ENCODE measurements around the gene TRAIP.
"Not testable (repeated sequence)": the region's sequence is repeated elsewhere in the genome, so short reads cannot be mapped to it uniquely, and the experiment has no call there.

The TRAIP gene

DNA sequence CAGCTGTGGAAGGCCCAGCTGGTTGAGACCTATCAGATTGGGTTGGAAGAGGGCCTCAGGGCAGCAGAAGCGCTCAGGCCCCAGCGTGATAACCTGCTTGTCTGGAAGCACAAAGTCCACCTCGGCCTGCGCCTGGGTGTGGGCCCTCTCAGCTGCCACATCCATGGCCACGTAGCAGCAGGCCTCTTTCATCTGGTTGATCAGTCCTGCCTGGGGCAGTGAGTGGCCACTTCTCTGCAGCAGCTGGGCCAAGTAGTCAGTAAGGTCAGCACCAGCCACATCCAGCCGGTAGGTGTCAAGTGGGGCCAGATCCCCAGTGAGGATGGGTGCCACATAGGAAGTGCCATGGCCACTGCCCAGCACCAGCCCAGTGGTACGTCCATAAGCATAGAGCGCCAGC lies 17.3 kb upstream of the TRAIP start:
- no peak for DNase-seq

GRCh38 chr3:49872801-49873281 lies 16.5 kb upstream of the TRAIP start:
- DNase-seq = no peak

- DNase-seq = no peak
These were observed 15.3 kb upstream of the TRAIP start for GRCh38 chr3:49871531-49872153.

DNA sequence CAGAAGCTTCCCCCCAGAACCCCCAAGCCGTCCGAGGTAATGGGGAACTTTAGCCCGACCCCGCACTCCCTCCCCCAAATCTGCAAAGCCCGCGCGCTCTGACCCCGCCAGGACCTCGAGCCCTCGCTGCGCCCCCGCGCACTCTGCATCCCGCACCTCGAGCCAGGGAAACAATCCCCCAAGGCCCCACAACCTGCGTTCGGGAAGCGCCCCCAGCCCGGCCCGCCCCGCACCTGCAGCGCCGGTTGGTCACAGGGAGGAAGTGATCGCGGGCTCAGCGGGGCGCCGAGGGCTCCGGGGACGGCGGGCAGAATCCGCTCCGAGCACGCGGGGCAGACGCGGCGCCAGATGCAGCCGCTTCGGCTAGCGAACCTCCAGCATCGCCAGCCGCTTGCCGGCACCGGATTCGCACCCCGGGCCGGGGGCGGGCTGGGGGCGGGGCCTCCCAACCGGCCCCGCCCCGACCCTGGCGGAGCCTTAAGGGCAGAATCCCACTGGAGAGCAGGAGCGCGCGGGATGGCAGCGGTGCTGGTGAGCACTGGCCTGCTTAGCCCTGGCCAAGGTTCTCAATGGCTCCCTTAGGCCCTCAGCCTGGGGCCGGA lies 13.3 kb upstream of the TRAIP start, which contains the start of gene CAMKV:
CAMKV (minus strand) TSS at position 382 of the 602 bp plus-strand sequence. CDS start 7,518 bp downstream, outside the sequence.
- no peak for DNase-seq

DNA sequence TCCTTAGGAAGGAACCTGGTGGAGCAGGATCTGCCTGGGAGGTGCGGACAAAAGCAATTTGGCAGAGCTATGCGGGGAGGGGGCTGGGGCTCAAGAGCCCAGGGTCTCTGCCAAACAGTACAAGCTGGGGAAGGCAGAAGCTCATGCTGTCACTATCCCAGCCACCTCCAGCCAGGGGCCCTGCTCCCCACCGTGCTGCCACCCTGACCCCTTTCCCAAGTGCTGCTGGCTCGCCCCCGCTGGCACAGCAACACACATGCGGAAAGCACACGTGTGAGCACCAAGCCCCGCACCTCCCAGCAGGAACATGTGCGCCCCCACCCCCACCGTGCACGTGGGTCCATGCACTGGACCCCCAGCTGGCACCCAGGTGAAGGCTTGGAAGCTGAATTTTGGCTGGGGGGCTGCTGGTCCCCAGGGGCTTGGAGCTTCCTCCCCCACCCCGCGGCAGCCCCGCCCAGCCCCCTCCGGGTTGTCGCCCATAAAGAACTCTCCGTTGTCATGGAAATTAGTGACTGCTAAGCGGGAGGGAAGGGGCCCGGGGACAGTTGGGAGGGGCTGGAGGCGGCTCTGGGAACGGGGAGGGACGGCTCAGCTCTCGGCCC lies 12.6 kb upstream of the TRAIP start:
- DNase-seq = no peak

DNA sequence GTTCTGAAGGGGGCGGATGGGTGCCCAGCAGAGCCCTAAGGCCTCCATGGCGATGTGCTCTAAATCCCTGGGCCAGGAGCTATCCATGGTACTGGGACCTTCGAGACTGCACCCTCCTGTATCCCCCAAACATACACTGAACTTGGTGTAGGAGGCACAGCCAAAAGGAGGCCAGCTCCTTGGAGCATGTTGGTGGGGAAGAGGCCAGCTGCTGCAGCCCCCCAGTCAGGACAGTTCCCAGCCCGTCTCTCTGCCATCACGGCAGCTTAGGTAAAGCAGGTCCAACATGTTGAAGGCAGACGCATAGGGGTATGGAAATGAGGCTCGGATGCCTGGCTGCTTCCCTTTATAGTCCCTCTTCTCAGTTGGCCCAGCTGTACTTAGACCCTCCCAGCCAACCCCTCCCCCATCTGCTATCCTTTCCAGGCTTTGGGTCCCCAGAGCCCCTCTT lies 11.5 kb upstream of the TRAIP start:
- DNase-seq = no peak

DNA sequence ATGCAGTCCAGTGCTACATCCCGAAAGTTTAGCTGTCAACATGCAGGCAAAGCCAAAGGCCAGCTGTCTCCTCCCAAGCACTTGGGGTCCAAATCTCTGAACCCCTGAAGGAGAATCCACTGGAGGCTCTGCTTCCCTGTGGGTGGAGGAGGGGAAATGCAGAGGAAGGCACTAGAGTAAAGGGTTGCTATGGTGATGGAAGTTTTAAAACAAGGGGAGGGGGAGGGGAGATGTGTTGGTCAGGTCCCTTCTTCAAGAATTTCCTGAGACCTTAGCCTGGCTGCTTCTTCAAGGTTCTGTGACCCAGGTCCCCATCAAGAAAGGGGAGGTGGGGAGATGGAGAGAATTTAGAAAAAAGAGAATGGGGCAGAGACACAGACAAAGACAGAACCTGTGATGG lies 11.0 kb upstream of the TRAIP start:
- DNase-seq = no peak

GRCh38 chr3:49865198-49865784 lies 8.9 kb upstream of the TRAIP start:
- no peak for DNase-seq

DNA sequence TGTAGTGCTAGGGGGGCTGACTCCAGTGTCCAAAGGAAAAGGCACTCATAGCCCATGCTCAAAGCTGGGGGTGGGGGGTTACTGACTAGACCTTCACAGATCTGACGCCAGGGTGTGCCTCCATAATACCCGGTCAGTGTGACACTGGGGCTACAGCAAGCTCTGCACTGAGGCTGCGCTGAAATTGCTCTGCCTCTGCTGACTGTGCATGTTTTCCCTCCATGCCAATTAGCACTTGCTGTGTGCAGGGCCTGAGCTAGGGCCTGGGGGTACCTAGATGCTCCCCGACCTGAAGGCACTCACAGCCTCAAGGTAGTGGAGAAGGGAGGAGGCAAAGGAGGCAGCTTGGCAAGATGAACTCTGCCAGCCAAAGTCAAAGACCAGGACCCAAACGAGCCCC lies 8.1 kb upstream of the TRAIP start:
- no peak for DNase-seq

DNA sequence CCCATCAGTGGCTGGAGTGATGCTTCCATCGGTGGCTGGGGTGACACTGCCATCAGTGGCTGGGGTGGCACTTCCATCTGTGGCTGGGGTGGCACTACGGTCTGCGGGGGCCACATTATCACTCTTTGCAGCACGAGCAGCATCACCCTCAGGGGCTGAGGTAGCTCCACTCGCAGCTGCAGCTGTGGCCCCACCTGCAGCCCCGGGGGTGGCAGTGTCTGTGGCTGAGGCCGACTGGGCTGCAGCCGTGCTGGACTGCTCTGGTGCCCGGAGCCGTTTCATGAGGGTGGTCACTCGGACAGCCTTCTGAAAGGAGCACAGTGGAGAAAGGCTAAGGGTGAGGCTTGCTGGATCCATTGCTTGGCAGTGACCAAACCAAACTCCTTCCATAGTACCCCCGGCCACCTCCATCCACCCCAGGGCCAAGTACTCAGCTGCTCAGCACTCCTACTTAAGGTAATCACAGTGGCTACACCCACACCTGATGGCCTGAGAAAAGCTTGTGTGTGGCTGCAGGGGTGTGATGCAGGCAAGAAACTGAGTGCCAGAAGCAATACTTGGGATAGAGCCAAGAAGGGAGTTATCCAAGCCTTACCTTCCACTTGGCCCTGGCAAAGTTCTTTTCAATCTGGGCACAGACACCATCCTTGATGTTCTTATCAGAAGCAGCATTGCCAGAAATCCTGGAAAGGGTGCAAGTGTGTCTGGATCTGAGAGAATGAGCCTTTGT lies 3.4 kb upstream of the TRAIP start:
- DNase-seq = no peak

- DNase-seq = no peak
These were observed 702 bp downstream of the TRAIP start for GRCh38 chr3:49855662-49856061.

GRCh38 chr3:49845694-49846093 lies 10.7 kb downstream of the TRAIP start:
- no peak for DNase-seq

DNA sequence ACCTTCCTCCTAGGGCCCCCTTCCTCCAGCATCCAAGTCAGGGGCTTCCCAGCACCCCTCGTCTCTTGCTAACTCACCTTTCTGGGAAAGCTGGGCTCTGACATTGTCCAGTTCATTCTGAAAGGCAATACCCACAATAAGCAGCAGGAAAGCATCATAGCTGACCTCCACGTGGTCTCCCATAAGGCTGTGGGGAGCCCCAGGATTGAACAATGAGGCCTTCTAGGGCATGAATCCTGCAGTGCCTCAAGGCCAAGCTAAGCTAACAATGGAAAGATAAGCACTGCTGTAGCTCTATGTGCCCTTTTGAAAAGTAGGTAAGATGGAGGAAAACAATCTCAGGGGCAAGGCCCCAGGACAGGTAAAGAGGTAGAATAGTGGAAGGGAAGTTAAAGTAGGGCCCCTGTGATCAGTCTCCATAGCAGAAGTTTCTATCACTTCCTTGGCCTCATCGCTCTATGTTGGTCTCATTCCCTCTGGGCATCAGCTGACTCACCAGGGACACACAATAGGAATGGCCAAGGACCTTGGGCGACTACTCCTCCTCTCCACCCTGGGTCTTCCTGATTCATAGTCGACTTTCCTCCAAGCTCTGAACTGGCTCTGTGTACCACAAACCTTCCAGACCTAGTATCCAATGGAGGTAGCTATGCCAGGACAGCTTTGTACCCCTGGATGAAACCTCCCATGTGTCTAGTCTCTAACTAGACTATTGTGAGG lies 11.7 kb downstream of the TRAIP start:
- DNase-seq = no peak

GRCh38 chr3:49842843-49843517 lies 13.4 kb downstream of the TRAIP start:
- DNase-seq = no peak

DNA sequence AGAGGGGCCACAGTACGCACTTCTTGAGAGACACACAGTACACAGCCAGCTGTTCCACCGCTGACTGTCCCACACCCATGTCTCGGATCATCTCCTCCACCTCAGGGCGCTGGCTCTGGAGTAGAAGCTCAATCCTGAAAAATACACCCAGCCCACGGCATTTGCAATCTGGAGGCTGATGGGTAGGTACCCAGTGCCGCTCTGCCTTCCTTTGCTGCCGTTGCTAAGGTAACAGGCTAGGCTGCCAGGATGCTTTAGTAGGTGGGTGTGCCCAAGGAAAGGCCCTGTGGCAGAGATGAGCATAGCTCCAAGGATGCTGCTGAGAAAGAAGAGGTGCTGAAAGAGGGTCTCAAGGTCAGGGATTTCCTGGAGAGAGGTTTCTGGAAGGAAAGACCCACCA lies 14.6 kb downstream of the TRAIP start:
- DNase-seq = no peak

DNA sequence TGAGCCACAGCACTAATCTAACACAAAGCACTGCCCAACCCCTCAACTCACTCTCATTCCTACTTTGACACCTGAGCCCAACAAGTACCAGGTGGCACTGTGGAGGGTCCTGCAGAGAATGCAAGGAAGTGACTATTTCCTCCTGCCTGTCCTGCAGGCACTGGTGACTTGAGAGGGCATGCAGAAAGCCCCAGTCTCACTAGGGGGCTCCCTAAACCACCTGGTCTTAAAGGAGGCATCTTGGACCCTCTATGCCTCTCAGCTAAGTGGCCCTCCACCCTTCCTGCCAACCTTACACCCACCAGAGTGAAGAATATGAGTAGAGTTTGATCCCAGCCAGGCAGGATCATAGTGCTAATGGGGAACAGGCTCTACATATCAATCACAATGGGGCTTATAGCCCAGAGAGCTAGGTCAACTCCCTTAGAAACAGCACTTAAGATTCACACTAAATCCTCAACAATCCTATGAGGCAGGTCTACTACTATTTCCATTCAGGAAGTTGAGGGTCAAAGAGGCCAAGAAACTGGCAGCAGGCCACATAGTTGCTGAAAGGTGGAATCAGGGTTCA lies 15.2 kb downstream of the TRAIP start:
- no peak for DNase-seq

GRCh38 chr3:49840388-49840787 lies 16.0 kb downstream of the TRAIP start:
- no peak for DNase-seq

DNA sequence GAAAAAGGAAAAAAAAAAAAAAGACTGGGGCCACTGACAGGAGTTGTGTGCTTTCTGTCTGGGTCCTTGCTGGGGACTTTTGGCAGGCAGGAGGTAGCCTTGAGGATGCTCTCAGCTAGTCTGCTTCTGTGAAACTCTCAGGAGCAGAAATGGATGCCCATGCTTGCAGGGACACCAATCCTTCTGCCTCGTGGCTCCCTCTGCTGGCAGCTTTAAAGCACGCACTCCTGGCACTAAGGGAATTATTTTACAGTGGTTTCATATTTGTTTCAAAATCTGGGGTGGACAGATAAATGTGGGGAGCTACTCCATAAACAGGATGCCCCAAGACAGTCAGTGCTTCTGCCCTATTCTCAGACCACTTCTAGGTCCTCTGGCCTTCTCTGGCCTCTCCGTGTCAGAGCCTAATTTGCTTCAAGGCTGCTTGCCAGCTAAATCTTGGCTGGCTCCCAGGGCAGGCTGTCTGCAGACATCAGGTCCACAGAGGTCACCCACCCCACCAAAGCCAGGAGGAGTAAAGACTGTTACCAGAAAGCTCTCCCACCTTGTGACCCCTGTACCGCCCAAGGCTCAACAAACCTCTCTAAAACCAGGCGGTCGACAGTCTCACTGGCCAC lies 17.1 kb downstream of the TRAIP start:
- DNase-seq = no peak

- no peak for DNase-seq
These were observed 25.0 kb downstream of the TRAIP start for GRCh38 chr3:49831341-49831740.

DNA sequence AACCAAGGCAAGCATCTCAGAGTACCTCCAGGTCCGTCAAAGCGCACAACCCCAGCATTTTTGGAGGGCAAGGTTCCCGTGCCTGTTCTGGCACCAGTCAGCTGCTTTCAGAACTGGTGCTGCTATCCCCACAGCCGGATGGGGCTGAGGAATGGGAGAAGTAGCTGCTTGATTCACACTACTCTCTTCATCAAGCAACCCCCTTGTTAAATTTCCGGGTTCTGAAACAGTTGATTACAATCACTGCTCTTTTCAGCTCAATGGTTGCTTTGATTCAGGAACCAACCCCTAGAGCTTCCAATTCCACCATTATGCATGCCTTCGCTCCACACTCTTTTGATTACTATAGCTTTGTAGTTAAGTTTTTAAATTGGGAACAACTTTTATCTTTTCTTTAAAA lies 30.3 kb downstream of the TRAIP start:
- no peak for DNase-seq

GRCh38 chr3:49823131-49823530 lies 33.2 kb downstream of the TRAIP start:
- not testable (repeated sequence) for DNase-seq

All from NCI-H187 (cell line).